DND-41 (cell line): ENCODE results near the gene TP63.

Experiments
- EZH2 ChIP-seq: IDR thresholded peaks from 3 replicates; pipeline ENCODE4 v1.6.1; 2012; ENCODE audit warnings: borderline replicate concordance, low read depth, mild to moderate bottlenecking, moderate library complexity, low read length, inconsistent platforms; ENCODE audit not compliant: severe bottlenecking
- TF ChIP-seq, protein P1 (sequence below): IDR thresholded peaks from 2 replicates; pipeline ENCODE4 v1.5.1; 2012; ENCODE audit warnings: borderline replicate concordance, low read length, moderate library complexity, mild to moderate bottlenecking; ENCODE audit not compliant: poor library complexity, severe bottlenecking; ENCODE audit errors: extremely low read depth

- TF ChIP-seq, protein P1, sequence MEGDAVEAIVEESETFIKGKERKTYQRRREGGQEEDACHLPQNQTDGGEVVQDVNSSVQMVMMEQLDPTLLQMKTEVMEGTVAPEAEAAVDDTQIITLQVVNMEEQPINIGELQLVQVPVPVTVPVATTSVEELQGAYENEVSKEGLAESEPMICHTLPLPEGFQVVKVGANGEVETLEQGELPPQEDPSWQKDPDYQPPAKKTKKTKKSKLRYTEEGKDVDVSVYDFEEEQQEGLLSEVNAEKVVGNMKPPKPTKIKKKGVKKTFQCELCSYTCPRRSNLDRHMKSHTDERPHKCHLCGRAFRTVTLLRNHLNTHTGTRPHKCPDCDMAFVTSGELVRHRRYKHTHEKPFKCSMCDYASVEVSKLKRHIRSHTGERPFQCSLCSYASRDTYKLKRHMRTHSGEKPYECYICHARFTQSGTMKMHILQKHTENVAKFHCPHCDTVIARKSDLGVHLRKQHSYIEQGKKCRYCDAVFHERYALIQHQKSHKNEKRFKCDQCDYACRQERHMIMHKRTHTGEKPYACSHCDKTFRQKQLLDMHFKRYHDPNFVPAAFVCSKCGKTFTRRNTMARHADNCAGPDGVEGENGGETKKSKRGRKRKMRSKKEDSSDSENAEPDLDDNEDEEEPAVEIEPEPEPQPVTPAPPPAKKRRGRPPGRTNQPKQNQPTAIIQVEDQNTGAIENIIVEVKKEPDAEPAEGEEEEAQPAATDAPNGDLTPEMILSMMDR = no peak
- TF ChIP-seq EZH2 = no peak
Measured at GRCh38 chr3:189588475-189589178, 42.6 kb upstream of the TP63 start.
